Rectal smooth muscle tissue (tissue), 1 donor: ENCODE results near the gene BCAR3.
"Not testable (repeated sequence)": the region's sequence is repeated elsewhere in the genome, so short reads cannot be mapped to it uniquely, and the experiment has no call there.

ENCODE experiments used
- H3K27ac ChIP-seq: one replicate; pipeline ENCODE4 v1.7.0; 2013; ENCODE audit warnings: low read depth, low read length, inconsistent platforms
- H3K27me3 ChIP-seq: one replicate; pipeline ENCODE4 v1.7.0; 2013; ENCODE audit warnings: low read length; ENCODE audit not compliant: control insufficient read depth, insufficient read depth
- H3K36me3 ChIP-seq: one replicate; pipeline ENCODE4 v1.7.0; 2013; ENCODE audit warnings: low read length; ENCODE audit not compliant: control insufficient read depth, insufficient read depth
- H3K4me1 ChIP-seq: one replicate; pipeline ENCODE4 v1.7.0; 2013; ENCODE audit warnings: low read length; ENCODE audit not compliant: control insufficient read depth, insufficient read depth
- H3K4me3 ChIP-seq: one replicate; pipeline ENCODE4 v1.7.0; 2013; ENCODE audit warnings: low read length
- H3K9ac ChIP-seq: one replicate; pipeline ENCODE4 v1.7.0; 2013; ENCODE audit warnings: low read length

The BCAR3 gene

DNA sequence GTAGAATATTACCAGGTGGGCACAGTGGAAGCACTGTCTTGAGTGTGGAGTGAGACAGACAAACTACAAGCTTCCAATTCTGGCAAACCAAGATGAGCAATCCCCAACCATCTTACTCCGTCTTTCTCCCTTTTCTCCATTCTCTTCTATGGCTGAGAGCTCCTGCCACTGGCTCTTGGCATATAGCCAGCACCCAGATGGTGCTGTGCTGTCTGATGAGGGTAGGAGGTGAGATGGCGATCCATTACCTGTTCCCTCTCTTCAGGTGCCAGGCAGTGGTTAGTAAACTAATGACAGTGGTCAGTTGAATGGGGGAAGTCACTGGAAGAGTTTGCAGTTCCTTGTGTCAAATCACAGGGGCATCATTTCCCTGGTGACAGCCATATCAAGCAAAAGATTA, 125.3 kb downstream of the BCAR3 start:
- no peak overlapping the region for H3K9ac ChIP-seq
- no peaks in the 10 kb centered on the region for H3K4me1 ChIP-seq
- no peaks in the 10 kb centered on the region for H3K27me3 ChIP-seq
- H3K4me3 ChIP-seq = no peak overlapping the region
- no peaks in the 10 kb centered on the region for H3K36me3 ChIP-seq
- no peak overlapping the region for H3K27ac ChIP-seq

DNA sequence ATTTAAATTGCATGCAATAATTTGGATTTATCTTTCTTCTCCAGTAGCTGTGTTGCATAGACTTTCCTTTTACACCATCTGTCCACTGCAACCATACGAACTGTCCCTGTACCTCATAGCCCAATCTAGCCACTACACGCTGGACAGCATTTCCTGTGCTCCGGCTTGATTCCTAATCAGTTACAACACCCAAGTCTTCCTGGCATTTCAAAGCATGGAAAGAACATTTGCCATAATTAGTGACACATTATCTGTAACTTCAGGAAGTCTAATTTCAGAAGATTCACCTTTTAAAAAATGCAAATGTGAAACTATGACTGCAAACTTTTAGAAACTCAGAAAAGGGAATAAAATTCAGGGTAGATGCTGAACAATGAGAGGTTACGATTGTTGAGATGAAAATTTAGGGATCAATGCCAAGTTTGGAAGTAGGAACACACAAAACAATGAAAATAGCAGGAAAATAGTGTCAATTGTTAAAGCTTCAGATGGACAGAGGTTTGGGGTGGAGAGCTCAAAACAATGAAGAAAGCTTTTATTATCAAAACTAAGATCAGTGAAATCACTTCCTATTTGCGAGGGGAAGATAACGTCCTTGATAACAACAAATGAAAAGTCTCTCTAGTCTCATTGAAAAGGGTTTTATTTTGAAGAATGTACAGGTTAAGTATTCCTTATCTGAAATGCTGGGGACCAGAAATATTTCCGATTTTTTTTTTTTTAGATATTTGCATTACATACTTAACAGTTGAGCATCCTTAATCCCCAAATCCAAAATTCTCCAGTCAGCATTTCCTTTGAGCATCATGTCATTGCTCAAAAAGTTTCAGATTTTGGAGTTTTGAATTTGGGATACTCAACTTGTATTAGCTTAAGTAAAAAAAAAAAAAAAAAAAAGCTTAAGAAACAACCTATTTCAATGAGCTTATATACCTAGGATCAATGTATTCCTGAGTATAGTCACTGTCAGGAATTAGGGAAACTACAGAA, 126.5 kb downstream of the BCAR3 start:
- H3K4me1 ChIP-seq = no peaks in the 10 kb centered on the region
- H3K9ac ChIP-seq = no peak overlapping the region
- no peak overlapping the region for H3K4me3 ChIP-seq
- no peaks in the 10 kb centered on the region for H3K27me3 ChIP-seq
- no peak overlapping the region for H3K27ac ChIP-seq
- no peaks in the 10 kb centered on the region for H3K36me3 ChIP-seq

DNA sequence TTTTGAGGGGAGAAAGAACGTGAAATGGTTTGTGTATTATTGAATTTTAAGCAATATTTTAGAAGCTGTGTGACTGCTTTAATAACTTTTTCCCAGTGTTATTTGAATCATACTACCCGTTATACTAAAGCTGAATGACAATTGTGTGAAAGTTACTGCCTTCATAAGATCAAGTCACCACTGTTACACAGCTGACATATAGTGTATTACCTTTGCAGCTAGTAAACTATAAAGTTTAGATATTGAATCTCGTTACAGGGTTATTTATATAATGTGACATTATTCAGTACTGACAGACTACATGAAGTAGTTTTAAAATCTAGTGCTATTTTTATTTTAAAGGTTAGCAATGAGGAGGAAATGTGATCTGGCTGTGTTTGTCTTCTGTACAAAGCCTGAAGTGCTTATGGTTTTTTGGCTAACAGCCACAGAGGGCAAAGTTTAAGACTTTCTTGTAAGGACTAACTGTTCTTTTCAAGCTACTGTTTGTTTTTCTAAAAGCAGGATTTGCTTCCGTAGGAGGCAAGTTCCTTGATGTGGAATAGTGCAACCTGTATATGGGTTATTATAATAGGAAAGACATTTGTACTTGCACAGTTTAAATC, 127.6 kb downstream of the BCAR3 start:
- H3K36me3 ChIP-seq, H3K4me3 ChIP-seq, H3K9ac ChIP-seq, H3K4me1 ChIP-seq, H3K27ac ChIP-seq, H3K27me3 ChIP-seq: not testable (repeated sequence)

GRCh38 chr1:93552741-93553455, 128.7 kb downstream of the BCAR3 start:
- H3K27me3 ChIP-seq = no peaks in the 10 kb centered on the region
- H3K9ac ChIP-seq = no peak overlapping the region
- no peaks in the 10 kb centered on the region for H3K36me3 ChIP-seq
- H3K4me3 ChIP-seq = no peak overlapping the region
- H3K27ac ChIP-seq = no peak overlapping the region
- H3K4me1 ChIP-seq = no peaks in the 10 kb centered on the region

DNA sequence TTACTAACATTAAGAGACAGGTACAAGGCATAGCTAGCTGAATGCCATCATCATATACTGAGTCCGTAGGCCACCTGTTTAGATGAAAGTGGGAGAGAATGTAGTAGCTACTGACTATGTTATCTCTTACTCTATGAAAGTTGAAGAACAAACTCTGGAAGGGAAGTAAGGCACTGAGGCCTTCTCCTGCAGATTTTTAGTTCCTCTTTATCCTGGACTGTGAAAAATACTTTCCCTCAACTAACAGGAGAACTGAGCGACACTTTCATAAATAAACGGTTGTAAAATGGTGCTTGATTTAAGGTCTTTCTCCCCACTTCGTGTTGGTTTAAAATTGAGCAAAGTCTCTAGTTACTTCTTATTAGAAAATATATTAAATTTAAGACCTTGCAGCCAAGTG, 131.8 kb downstream of the BCAR3 start:
- no peak overlapping the region for H3K9ac ChIP-seq
- no peaks in the 10 kb centered on the region for H3K4me1 ChIP-seq
- no peak overlapping the region for H3K27ac ChIP-seq
- no peaks in the 10 kb centered on the region for H3K36me3 ChIP-seq
- no peak overlapping the region for H3K4me3 ChIP-seq
- H3K27me3 ChIP-seq = no peaks in the 10 kb centered on the region

DNA sequence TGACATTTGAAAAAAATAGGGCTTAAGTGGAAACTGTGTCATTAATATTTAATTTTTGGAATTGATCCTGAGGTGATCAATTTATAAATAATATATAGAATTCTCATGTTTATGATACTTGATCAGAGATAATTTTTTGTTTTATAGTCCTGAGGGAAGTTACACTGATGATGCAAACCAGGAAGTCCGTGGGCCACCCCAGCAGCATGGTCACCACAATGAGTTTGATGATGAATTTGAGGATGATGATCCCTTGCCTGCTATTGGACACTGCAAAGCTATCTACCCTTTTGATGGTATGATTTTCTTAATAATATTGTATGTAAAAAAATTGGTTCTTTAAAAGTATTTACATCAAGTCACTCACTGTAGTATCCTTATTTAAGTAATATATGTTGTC, 132.5 kb downstream of the BCAR3 start:
- no peak overlapping the region for H3K9ac ChIP-seq
- no peaks in the 10 kb centered on the region for H3K36me3 ChIP-seq
- no peak overlapping the region for H3K27ac ChIP-seq
- H3K27me3 ChIP-seq = no peaks in the 10 kb centered on the region
- H3K4me3 ChIP-seq = no peak overlapping the region
- no peaks in the 10 kb centered on the region for H3K4me1 ChIP-seq

DNA sequence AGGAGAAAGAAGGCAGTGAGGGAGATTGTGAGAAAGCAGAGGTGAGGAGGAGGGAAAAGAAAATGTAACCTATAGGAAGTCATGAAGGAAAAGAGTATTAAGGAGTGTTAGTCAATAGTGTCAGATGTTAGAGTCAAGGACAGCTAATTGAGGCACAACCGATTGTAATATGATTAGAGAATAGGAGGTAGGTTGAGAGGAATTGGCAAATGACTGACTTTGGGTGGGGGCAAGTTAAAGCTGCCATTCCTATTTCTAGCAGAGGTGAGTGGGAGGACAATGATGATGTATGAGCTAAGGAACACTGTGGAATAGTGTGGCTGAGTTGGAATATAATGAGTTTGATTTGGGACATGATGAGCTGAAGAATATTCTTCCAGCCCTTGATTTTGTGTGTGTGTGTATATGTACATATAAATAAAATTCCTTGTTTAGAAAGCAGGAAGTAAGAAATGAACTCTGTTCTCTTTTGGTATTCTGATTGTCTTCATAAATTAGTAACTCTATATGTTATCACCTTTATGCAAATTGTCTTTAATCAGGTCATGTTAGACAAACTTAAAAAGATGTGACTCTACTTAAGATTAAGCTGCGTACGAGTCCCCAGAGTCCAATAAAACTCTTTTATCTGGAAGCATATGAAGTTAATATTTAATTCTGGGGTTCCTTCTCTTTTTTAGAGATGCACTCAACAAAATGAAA, 135.3 kb downstream of the BCAR3 start:
- Histone ChIP-seq H3K4me1 (no peaks in the 10 kb centered on the region), H3K27me3 (no peaks in the 10 kb centered on the region), H3K27ac (no peak overlapping the region), H3K36me3 (no peaks in the 10 kb centered on the region), H3K9ac (no peak overlapping the region), H3K4me3 (no peak overlapping the region)

GRCh38 chr1:93542398-93542797, 139.2 kb downstream of the BCAR3 start:
- H3K4me1 ChIP-seq = no peaks in the 10 kb centered on the region
- H3K9ac ChIP-seq = no peak overlapping the region
- no peaks in the 10 kb centered on the region for H3K27me3 ChIP-seq
- H3K27ac ChIP-seq = no peak overlapping the region
- no peaks in the 10 kb centered on the region for H3K36me3 ChIP-seq
- no peak overlapping the region for H3K4me3 ChIP-seq

- no peak overlapping the region for H3K27ac ChIP-seq
- H3K27me3 ChIP-seq = no peaks in the 10 kb centered on the region
- no peak overlapping the region for H3K9ac ChIP-seq
- H3K4me1 ChIP-seq = no peaks in the 10 kb centered on the region
- no peak overlapping the region for H3K4me3 ChIP-seq
- no peaks in the 10 kb centered on the region for H3K36me3 ChIP-seq
Observed at GRCh38 chr1:93541045-93541444, 140.6 kb downstream of the BCAR3 start.

GRCh38 chr1:93537924-93538323, 143.7 kb downstream of the BCAR3 start:
- H3K9ac ChIP-seq = no peak overlapping the region
- H3K4me1 ChIP-seq = no peaks in the 10 kb centered on the region

GRCh38 chr1:93537396-93537795, 144.2 kb downstream of the BCAR3 start:
- Histone ChIP-seq H3K4me1 (no peaks in the 10 kb centered on the region), H3K4me3 (no peak overlapping the region), H3K9ac (no peak overlapping the region), H3K36me3 (no peaks in the 10 kb centered on the region), H3K27me3 (no peaks in the 10 kb centered on the region), H3K27ac (no peak overlapping the region)

More at GRCh38 chr1:93537924-93538323, 143.7 kb downstream of the BCAR3 start:
- Histone ChIP-seq H3K27me3 (no peaks in the 10 kb centered on the region), H3K36me3 (no peaks in the 10 kb centered on the region), H3K27ac (no peak overlapping the region), H3K4me3 (no peak overlapping the region)

DNA sequence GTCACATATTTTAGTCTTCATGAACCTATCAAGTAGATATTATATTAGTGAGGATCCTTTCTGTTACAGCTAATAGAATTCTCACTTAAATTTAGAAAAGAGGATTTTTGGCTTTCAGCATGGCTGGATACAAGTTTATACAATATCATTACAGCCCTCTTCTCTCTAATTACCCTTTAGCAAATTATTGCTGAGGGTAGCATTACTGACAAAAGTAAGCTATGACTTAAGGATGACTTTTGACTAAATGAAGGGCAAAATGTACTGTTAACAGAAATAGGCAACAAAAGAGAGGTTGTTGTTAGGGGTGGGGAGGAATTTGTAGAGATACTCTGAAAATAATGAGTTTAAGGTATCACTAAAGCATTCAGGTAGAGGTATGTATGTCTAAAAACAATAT, 148.0 kb downstream of the BCAR3 start:
- Histone ChIP-seq H3K9ac (no peak overlapping the region), H3K36me3 (peaks cover 2% of the 10 kb centered on the region), H3K27ac (no peak overlapping the region), H3K4me1 (no peaks in the 10 kb centered on the region), H3K4me3 (no peak overlapping the region), H3K27me3 (no peaks in the 10 kb centered on the region)
